NK-92 (cell line): Measurements from ENCODE around the gene MICA.
"Not testable (repeated sequence)": the region's sequence is repeated elsewhere in the genome, so short reads cannot be mapped to it uniquely, and the experiment has no call there.

ENCODE experiments used
- DNase-seq: peaks from one replicate; lab custom pipeline; 2025; ENCODE audit not compliant: unreplicated experiment; lab: John Stamatoyannopoulos, UW

The MICA gene

GRCh38 chr6:31381666-31382065 lies 21.7 kb upstream of the MICA start:
- DNase-seq, result no peak

- no peak for DNase-seq
Observed at GRCh38 chr6:31383149-31383548, 20.2 kb upstream of the MICA start.

GRCh38 chr6:31385041-31385440 lies 18.4 kb upstream of the MICA start:
- DNase-seq, result no peak

GRCh38 chr6:31386099-31386498 lies 17.3 kb upstream of the MICA start:
- DNase-seq, result no peak

- DNase-seq, result no peak
Observed at GRCh38 chr6:31386977-31387376, 16.4 kb upstream of the MICA start.

GRCh38 chr6:31388916-31389801 lies 14.2 kb upstream of the MICA start:
- DNase-seq, result not testable (repeated sequence)

GRCh38 chr6:31389802-31390132 lies 13.6 kb upstream of the MICA start:
- not testable (repeated sequence) for DNase-seq

GRCh38 chr6:31393932-31394331 lies 9.5 kb upstream of the MICA start:
- no peak for DNase-seq

- DNase-seq, result no peak
Observed at GRCh38 chr6:31394381-31394780, 9.0 kb upstream of the MICA start.

- no peak for DNase-seq
Observed at GRCh38 chr6:31395832-31396231, 7.6 kb upstream of the MICA start.

- DNase-seq, result no peak
Observed at GRCh38 chr6:31396422-31397152, 6.8 kb upstream of the MICA start.

- DNase-seq, result not testable (repeated sequence)
Observed at GRCh38 chr6:31397153-31397499, 6.3 kb upstream of the MICA start.

GRCh38 chr6:31397901-31398525 lies 5.4 kb upstream of the MICA start:
- DNase-seq, result no peak

GRCh38 chr6:31399589-31400466 lies 3.6 kb upstream of the MICA start:
- DNase-seq, result no peak

- DNase-seq, result no peak
Observed at GRCh38 chr6:31400467-31401289, 2.7 kb upstream of the MICA start.

GRCh38 chr6:31401403-31401802 lies 2.0 kb upstream of the MICA start:
- DNase-seq, result no peak

GRCh38 chr6:31402324-31403282 lies 792 bp upstream of the MICA start:
- no peak for DNase-seq

GRCh38 chr6:31404061-31404364 lies 618 bp downstream of the MICA start:
- DNase-seq, result not testable (repeated sequence)

GRCh38 chr6:31405996-31406395 lies 2.6 kb downstream of the MICA start:
- DNase-seq, result no peak
